D721Med (cell line): Measurements from ENCODE around the gene PLOD3.

Experiments
- DNase-seq: peaks from one replicate; pipeline ENCODE4 v3.0.0; 2011; ENCODE audit warnings: low spot score; ENCODE audit not compliant: insufficient read length
- FAIRE-seq: peaks from 2 replicates; lab custom pipeline; 2011; peaks lifted over from hg19 to GRCh38; lab: Jason Lieb, UNC
- CTCF ChIP-seq: IDR thresholded peaks from 2 replicates; pipeline ENCODE4 v1.5.1; 2012; ENCODE audit warnings: mild to moderate bottlenecking, control low read depth; ENCODE audit not compliant: insufficient read depth; ENCODE audit errors: missing control alignments

The PLOD3 gene

GRCh38 chr7:101169110-101169837 lies 48.1 kb downstream of the PLOD3 start:
- FAIRE-seq (no peak), DNase-seq (no peak)
- TF ChIP-seq CTCF = no peak

- no peak for TF ChIP-seq CTCF
- FAIRE-seq = no peak
- DNase-seq = no peak
Measured at GRCh38 chr7:101168412-101169049, 48.9 kb downstream of the PLOD3 start.

- FAIRE-seq (no peak), DNase-seq (no peak)
- no peak for TF ChIP-seq CTCF
Measured at GRCh38 chr7:101167645-101168411, 49.6 kb downstream of the PLOD3 start.

- no peak for TF ChIP-seq CTCF
- DNase-seq (no peak), FAIRE-seq (no peak)
Measured at GRCh38 chr7:101166909-101167644, 50.3 kb downstream of the PLOD3 start.

- no peak for DNase-seq
- TF ChIP-seq CTCF = no peak
- no peak for FAIRE-seq
Measured at GRCh38 chr7:101166648-101166908, 50.8 kb downstream of the PLOD3 start.

GRCh38 chr7:101165958-101166647 lies 51.3 kb downstream of the PLOD3 start:
- no peak for TF ChIP-seq CTCF
- no peak for FAIRE-seq
- no peak for DNase-seq
